Panc1 (cell line): Measurements from ENCODE around the gene HSPBP1. TPM values are rescaled to one million over a fixed set of nuclear protein-coding genes. Genes with fewer than 3 reads are reported as not detected.

ENCODE experiments used
- ATAC-seq: fragments of 200-7000 bp; cut with Tn5 transposase; 2 replicates; pipeline ENCODE4 v1.9.1; 2020; ENCODE audit warnings: mild to moderate bottlenecking, moderate library complexity
- BruUV-seq: library from RNA; stranded (reverse); fragments of 400-500 nt; replicated peaks from 2 replicates; lab custom pipeline; 2021; lab: Mats Ljungman, UMichigan
- CTCF ChIA-PET: fragments of 300-600 bp; sonication (Branson Sonifier 250); formaldehyde crosslinking; loops from one replicate; lab custom pipeline; 2022; ENCODE audit warnings: antibody characterized with exemption; lab: Charles Lee
- POLR2A ChIA-PET: fragments of 300-600 bp; sonication (Branson Sonifier 250); formaldehyde crosslinking; loops from one replicate; lab custom pipeline; 2022; ENCODE audit warnings: antibody characterized with exemption; lab: Charles Lee
- DNase-seq: peaks from one replicate; pipeline ENCODE4 v3.0.0-alpha.2; 2010; ENCODE audit warnings: low read depth, low spot score
- H3K27ac ChIP-seq: 2 replicates; pipeline ENCODE4 v1.5.1; 2011; ENCODE audit warnings: mild to moderate bottlenecking, low read length, inconsistent platforms
- H3K27me3 ChIP-seq: fragments of 200-500 bp; sonication (Bioruptor generic); 2 replicates; pipeline ENCODE4 v1.6.0; 2014; ENCODE audit warnings: low read length, inconsistent platforms; ENCODE audit not compliant: control insufficient read depth, insufficient read depth
- H3K36me3 ChIP-seq: fragments of 200-500 bp; sonication (Bioruptor generic); 2 replicates; pipeline ENCODE4 v1.5.1; 2014; ENCODE audit warnings: inconsistent platforms, mild to moderate bottlenecking, low read length, moderate library complexity; ENCODE audit not compliant: control insufficient read depth, insufficient read depth
- H3K4me1 ChIP-seq: 2 replicates; pipeline ENCODE4 v1.5.1; 2011; ENCODE audit warnings: inconsistent platforms, mild to moderate bottlenecking, low read length, moderate library complexity; ENCODE audit not compliant: control insufficient read depth, insufficient read depth
- H3K4me3 ChIP-seq, 2 experiments: 2 replicates each; pipeline ENCODE4 v1.5.1; 2011 to 2012; ENCODE audit warnings: low read depth in 2 of 2, low read length in 2 of 2, mild to moderate bottlenecking in 2 of 2, inconsistent platforms in 1 of 2, moderate library complexity in 1 of 2
- H3K9me3 ChIP-seq: fragments of 200-500 bp; sonication (Bioruptor generic); 2 replicates; pipeline ENCODE4 v1.5.1; 2014; ENCODE audit warnings: low read depth, mild to moderate bottlenecking, inconsistent platforms, low read length, moderate library complexity; ENCODE audit not compliant: control insufficient read depth, insufficient read depth
- CTCF ChIP-seq: fragments of 450-650 bp; IDR thresholded peaks from 2 replicates; pipeline ENCODE4 v1.5.1; 2017; ENCODE audit warnings: mild to moderate bottlenecking
- POLR2AphosphoS5 ChIP-seq: IDR thresholded peaks from 2 replicates; pipeline ENCODE4 v1.6.1; 2012; ENCODE audit warnings: mild to moderate bottlenecking, low read depth, low read length, moderate library complexity
- REST ChIP-seq, 2 experiments: IDR thresholded peaks; 2 replicates each; pipeline ENCODE4 v1.6.1; 2011 to 2012; ENCODE audit warnings: low read depth in 2 of 2, control low read depth in 1 of 2, low read length in 1 of 2, mild to moderate bottlenecking in 1 of 2, moderate library complexity in 1 of 2; ENCODE audit not compliant: insufficient read depth in 1 of 2
- SIN3A ChIP-seq: IDR thresholded peaks from 2 replicates; pipeline ENCODE4 v1.6.1; 2012; ENCODE audit warnings: low read depth, mild to moderate bottlenecking, low read length, moderate library complexity, borderline replicate concordance; ENCODE audit not compliant: insufficient read depth
- TCF7L2 ChIP-seq: IDR thresholded peaks from 2 replicates; pipeline ENCODE4 v1.6.1; 2011; ENCODE audit warnings: mild to moderate bottlenecking, low read depth, low read length, inconsistent platforms
- in situ Hi-C: cut with HindIII; loops from 2 replicates; pipeline ENCODE4 v1.10.0; 2016; ENCODE audit warnings: low sequenced_read_pairs, low pct_unique_long_range_greater_than_20kb
- intact Hi-C: fragments of 100-400 bp; cut with micrococcal nuclease; formaldehyde crosslinking; loops from one replicate; pipeline ENCODE4 v1.10.0; 2022; ENCODE audit not compliant: unreplicated experiment
- total RNA-seq: library from RNA; stranded (reverse); gene quantifications from one replicate; pipeline ENCODE4 v1.2.1, GENCODE V29; 2021; ENCODE audit not compliant: unreplicated experiment

Gene HSPBP1
- total RNA-seq, 1 experiment from 2014 or later = 84.2 TPM

GRCh38 chr19:55255618-55256423 lies 24.1 kb downstream of the HSPBP1 start:
- peak overlapping the region; percentile 91 for H3K27ac ChIP-seq
- peak overlapping the region; percentile 81 to 96 for H3K4me3 ChIP-seq
- ChIA-PET CTCF (interaction anchor here (0.5 to 1.9 kb wide), 2 partner anchors 116 to 128 kb away, joined by 4 to 5 read pairs; partner anchors contain the start of gene TMEM238), POLR2A (interaction anchor here (0.6 kb wide), 1 partner anchor 47 kb away, joined by 3 read pairs; the partner anchor contains the start of gene PTPRH)
- DNase-seq (no peak), ATAC-seq (no peak)
- peaks cover 50% of the 10 kb centered on the region for H3K4me1 ChIP-seq
- H3K36me3 ChIP-seq = peaks cover 5% of the 10 kb centered on the region; the same call in 1 of the 2 replicates
- no peaks in the 10 kb centered on the region for H3K9me3 ChIP-seq
- H3K27me3 ChIP-seq = no peaks in the 10 kb centered on the region
- BruUV-seq = no TSS peak
- TF ChIP-seq SIN3A (no peak), POLR2AphosphoS5 (no peak), REST (IDR thresholded peaks at IDR 0.05; ENCODE audit: insufficient read depth in 1 of 2, low read depth in 2 of 2, low read length in 1 of 2) (no peak), CTCF (no peak)
- intact Hi-C loops (no loop called here), in situ Hi-C loops (no loop called here)

GRCh38 chr19:55254625-55254977 lies 25.3 kb downstream of the HSPBP1 start:
- peaks cover 40% of the 10 kb centered on the region for H3K4me1 ChIP-seq
- DNase-seq = no peak
- in situ Hi-C loops (no loop called here), intact Hi-C loops (no loop called here)
- no peak for TF ChIP-seq REST (IDR thresholded peaks at IDR 0.05; ENCODE audit: insufficient read depth in 1 of 2, low read depth in 2 of 2, low read length in 1 of 2)
- no peak for TF ChIP-seq CTCF
- no peak for TF ChIP-seq POLR2AphosphoS5
- TF ChIP-seq TCF7L2 = no peak
- POLR2A ChIA-PET = no interaction called here
- no peak overlapping the region for H3K27ac ChIP-seq
- H3K27me3 ChIP-seq = no peaks in the 10 kb centered on the region
- no TSS peak for BruUV-seq
- H3K4me3 ChIP-seq = peak overlapping the region in 1 of 2 experiments; percentile 12; a peak in 2 of 4 replicates
- no peaks in the 10 kb centered on the region for H3K9me3 ChIP-seq
- peaks cover 5% of the 10 kb centered on the region; the same call in 1 of the 2 replicates for H3K36me3 ChIP-seq
- no peak for ATAC-seq
- CTCF ChIA-PET = interaction anchor here (0.6 kb wide), 1 partner anchor 12 kb away, joined by 3 read pairs; no protein-coding TSS in a partner anchor
